Activated CD8-positive, alpha-beta memory T cell treated with anti-CD3 and anti-CD28 coated beads, Interleukin-2, amount 50 U/mL, for 1 hour (primary cell): Measurements from ENCODE around the gene ELF4.
A peak's percentile ranks its signal among the peaks of the same experiment; 100 is the strongest.

ENCODE experiments used
- DNase-seq: peaks from one replicate; pipeline ENCODE4 v3.0.0-alpha.2; 2020; ENCODE audit errors: extremely low read depth

ELF4 gene

DNA sequence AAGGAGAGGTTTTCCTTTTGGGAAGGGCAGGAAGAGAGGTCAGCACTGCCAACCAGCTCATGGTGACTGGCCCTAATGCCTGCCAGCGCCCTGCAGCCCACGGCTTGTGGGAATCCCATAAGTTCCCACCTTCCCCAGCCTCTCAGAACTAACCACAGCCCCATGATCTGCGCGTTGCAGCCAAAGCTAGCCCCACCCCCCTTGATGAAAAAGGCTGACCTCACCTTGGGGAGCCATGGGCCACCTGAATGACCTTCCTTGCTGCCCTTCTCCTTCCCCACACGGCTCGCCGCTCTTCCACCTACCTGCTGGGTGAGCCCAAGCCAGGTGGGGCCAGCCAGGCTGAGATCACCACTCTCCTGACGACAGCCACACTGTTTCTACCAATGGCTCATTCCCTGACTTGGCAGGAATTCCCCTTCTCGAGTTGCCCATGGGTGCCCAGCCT lies 3.9 kb upstream of the ELF4 start:
- DNase-seq = no peak

DNA sequence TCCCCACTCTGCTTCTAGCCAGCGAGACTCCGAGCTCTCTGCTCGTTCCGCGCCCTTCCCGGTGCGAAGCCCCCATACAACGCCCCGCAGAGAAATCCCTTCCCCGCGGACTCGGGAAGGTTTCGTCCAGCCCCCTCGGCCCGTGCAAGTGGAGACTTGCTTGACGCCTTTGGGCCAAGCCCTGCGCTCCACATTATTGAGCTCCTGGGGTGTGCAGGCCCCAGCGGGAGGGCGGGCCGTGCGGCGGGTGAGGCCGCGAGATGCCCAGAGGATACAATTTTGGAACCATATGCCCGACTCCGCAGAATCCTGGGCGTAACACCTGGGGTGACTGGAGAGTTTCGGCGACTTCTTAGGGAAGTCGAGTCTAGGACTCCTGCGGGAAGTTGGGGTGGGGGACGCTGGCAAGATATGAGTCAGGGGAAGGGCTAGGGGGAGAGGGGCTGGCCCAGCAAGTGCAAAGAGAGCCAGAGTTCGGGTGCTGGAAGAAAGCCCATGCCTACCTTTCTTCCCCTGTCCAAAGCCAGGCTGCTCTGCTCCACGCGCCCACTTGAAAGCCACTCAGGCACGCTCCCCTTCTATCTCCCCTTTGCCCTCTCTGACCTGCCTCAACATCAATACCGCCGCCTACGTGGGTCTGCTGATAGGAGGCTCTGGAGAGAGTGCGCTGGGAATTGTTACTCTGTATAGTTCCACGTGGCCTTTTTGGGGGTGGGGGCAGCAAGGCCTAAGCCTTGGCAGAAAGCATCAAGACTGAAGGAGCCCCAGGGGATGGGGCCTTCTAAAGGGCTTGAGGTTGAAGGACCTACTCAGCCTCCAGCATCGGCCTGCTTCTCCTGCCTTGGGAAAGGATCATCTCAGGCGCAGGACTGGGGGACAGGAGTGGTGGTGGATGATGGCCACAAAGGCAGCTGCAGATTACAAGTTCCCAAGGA lies 1.2 kb upstream of the ELF4 start:
- no peak for DNase-seq

DNA sequence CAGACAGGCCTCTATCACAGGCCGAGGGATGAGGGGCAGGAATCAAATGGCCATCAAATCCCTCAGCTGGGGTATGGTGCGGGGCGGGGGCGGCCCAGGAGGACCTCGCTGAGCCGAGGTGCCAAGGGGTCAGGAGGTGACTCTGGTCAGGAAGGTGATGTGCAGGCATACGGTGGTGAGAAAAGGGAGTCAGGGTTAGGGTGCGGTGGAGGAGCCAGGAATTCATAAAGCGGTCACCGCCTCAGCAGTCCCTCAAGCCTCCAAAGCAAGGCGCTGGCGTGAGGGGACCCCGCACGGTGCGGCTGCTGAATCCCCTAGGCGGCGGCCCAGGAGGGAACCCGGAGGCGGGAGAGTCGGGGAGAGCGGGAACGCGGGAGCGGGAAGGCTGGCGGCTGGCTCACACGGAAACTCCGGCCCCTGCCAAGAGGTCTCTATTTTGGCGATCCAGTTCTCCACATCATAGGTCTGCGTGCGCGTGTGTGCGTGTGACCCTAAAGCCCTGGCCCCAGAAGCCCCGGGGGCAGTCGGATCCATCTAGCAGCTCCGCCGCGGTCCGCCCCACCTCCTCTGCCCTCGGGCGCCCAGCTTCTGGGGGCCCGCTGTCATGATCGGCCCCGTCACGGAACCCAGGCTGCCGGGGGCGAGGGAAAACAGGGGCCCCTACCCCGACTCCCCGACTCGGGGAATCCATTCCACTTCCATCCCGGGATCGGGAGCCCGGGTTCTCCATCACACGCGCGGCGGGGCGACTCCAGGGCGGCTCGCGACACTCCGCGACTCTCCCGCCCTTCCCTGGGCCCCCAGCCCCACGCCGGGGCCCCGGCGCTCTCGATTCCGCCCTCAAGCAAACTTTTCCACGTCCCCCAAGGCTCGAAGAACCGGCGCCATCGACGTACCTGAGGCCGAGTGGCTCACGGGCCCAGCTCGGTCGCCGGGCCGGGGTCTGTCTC lies 593 bp downstream of the ELF4 start:
- no peak for DNase-seq

DNA sequence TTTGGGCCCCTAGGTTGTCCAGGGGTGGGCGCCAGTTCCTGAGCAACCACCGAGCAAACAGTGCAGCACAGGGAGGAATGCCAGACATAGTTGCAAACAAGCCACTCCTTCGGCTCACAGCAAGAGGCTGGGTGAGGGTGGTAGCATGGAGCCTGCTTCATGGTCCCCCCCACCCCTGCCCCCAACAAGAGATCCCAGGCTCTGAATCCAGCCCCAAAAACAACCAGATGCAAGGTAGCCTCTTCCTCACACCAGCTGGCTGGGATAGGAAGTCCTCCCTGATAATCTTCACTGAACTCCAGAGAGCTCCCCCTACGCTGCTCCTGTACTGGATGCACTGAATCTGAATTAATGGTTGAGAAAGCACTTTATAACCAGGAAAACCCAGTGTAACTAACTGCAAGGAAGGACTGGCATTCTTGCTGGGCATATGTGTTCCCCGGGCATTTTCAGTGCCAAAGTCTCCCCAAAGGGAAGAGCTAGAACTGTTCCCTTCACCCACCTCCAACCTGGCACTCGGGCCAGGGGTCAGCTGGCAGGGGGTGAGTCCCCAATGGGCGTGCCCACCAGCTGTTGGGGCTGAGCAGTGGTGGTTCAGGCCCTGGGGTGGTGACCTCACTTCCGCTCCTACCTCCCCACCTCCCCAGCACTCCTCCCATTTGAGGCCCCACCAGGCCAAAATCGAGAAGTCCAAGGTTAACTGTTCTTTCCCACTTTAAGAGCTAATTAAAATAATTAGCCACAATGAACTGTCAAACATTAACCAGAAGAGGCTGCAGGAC lies 1.5 kb downstream of the ELF4 start:
- DNase-seq = no peak

DNA sequence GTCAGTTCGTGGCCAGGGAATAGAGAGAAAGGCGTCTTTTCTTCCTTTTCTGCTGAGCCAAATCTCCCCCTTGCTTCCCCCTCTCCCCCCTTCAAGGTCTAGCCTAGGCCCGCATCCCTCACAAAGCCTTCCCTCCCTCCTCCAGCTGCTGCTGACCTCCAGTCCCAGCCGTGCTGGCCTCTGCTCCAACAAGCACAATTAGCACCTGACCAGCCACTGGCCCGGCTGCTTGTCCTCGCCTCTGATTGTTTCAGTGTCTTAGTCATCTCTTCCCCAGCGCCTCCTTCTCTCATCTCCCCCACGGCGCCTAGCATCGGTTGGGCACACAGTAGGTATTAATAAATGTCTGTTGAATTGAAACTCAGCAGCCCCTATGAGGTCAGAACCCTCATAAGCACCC lies 4.2 kb downstream of the ELF4 start:
- no peak for DNase-seq

DNA sequence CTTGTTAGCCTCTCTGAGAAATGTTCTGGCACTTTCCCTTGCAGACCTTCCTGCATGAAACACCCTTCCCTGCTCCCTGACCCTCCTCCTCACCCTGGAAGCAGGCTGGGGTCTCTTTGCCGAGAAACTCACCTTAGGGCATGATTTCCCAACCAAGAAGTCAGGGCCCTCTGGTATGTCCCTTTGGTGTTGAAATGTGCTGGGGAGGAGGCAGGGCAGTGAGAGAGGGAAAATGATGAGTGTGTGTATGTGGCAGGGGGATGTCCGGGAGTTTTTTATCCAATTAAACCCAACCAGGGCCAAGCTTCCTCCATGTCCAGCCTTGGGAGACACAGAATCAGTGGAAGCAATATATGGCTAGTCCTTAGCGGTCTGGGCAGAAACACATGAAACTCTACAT lies 5.1 kb downstream of the ELF4 start:
- DNase-seq = no peak

DNA sequence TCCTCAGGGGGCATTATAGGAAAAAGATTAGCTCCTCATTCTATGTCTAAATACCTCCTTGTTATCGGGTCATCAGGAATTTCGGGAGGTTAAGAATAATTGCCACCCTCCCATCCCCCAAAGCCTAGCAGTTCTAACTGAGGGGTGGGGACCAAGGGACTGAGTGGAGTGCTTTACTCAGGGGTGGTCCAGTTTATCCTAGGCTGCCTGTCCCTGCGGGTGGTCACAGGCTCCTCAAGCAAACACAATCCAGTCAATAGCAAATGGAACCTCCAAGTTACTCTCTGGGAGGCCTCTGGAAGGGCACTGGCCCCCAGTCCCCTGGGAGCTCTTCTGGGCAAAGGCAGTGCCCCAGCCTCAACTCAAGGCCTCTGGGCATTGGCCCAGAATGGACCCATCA lies 6.7 kb downstream of the ELF4 start:
- DNase-seq = no peak

DNA sequence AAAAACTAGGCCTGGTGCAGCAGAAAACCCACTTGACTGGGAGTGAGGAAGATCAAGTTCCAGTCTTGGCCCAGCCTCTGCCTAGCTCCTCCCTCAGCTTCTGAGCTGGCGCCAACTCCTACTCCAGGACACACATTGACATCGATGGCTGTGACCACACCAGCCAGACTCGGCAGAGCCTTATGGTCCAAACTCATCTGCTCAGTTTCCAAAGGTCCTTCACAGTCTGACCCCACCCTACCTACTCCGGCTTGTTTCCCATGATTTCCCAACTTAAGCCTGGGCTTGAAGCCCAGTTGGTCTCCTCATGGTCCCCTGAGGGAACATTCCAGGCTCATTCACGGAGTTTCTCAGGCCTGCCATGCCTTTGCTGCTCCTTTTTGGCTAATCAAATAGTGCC lies 10.1 kb downstream of the ELF4 start:
- DNase-seq = no peak

DNA sequence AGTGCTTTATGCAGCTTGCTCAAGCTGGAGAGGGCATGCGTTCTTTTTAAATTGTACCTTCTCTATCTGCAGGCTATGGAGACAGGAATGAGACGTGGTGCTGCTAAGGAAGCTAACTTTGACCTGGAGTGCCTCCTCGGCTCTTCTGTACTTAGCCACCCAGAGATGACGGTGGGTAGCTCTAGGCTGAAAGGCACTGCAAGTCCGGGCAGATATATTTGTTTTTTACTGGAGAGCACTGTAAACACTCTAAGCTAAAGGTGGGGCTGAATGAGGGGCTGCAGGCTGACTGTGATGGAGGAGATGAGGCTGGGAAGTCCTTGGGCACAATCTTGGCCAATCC lies 12.1 kb downstream of the ELF4 start:
- DNase-seq = no peak

DNA sequence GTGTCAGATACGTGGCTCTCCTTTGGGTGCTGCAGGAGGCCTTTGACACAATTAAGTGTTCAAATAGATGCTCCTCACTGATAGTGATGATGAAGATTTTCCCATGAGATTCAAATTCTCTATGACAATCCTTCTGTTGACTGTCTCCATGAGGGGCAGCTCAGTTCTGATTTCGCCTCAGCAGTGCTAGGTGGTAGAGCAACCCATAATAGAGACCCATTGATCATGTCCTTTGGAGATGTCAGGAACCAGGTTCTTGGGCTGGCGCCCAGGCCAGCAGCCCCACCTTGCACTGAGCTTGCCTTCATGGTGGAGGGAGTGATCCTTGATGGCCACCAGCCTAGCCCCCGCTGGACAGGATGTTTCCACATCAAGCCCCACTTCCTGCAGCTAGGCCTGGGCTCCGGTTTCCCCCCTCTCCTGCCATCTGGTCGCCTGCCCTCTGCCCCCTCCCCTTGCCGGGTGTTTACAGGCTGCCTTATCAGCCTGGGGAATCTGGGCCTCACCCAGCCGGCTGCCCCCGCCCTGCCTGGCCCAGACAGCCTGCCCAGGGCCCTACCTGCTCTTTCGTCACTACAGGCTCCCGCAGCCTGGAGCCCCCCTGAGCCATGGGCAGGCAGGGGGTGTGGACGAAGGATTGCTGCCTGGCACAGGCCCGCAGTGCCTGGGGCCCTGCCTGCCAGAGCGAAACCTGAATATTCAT lies 12.6 kb downstream of the ELF4 start:
- no peak for DNase-seq

DNA sequence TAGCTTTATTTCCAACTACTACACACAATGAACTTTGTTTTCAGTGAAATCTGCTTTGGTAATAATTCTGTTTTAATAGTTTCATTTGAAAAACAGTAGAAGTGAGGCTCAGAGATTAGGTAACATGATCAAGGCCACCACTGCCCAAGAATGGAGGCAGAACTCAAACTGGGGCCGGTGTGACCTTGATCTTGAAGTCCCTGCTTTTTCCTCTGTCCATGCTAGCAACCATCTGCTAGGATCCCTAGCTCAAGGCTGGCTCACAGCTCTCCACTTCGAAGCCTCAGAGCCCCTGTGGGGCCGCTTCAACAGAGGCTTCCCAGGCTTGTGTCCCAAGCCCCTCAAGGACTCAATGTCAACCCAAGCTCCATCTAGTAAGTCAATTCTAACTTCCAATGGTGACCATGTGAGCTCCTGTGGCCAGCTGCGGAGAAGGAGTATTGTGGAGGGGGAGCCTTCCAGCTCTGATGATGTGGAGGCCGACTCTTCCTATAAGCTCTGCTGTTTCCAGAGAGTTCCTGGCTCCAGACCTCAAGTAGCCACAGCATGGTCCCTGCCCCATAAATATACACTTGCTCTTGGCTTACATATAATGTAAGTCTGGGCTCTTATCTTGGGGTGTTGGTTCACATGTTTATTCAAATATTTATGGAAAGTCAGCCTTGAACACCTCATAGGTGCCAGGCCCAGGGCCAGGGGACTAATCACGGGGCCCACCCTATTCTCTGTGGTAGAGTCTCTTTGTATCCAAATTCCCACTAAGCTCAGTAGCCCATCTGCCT lies 14.9 kb downstream of the ELF4 start:
- DNase-seq = no peak

DNA sequence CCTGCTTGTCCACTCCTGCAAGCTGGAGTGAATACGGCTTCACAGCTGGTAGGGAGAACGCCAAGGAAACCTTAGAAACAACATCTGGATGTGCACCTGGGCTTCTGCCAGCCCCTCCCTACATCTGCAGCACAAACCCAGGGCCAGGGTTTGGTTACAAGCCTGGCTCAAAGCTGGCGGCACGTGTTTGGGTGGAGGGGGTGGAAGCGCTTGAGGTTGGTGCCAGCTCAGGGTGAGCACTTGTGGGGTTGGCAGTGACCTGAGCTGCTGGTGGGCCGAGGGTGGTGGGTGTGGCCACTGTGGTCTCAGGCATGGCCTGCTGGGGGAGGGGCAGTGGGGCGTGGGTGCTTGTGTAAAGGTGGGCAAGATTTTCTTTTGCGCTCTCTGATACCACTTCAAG lies 15.6 kb downstream of the ELF4 start:
- no peak for DNase-seq

DNA sequence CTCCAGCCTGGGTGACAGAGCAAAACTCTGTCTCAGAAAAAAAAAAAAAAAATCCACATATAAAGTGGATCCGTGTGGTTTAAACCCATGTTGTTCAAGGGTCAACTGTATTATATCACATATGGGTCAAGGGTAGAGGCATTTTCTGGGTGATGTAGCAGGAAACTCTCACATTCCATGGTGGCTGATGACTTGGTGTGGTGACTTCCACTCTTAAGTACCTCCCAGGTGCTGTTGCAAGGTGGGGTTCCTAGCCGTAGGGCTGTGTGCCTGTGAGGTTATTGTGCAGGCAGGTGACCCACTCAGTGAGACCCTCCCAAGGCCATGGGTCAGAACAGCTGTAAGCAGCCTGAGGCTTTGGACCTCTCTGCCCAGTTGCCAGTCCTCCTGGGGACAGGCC lies 17.0 kb downstream of the ELF4 start:
- no peak for DNase-seq

DNA sequence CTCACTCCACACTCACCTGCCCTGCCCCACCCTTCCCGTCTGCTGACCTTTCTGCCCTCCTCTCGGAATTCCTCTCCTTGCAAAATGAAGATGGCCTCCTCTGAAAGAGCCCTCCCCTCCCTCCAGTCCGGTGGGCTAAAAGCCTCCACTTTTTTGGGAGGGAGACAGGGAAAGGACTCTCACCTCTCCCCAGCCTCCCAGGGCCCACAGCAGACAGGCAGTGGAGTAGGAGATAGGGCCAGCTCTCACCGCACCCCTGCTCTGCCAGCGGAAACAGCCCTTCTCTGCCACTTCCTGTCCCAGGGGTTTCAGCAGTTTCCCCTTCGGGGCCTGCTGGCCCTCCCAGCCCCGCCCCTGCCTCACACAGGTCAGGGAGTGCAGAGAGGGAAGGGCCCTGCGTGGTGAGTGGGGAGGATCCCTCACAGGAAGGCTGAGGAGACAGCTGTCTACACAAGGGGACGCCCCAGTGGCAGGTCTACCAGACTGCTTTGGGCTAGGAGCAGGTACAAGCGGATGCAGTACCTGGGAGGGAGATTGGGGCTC lies 18.2 kb downstream of the ELF4 start:
- DNase-seq = peak; percentile 72

DNA sequence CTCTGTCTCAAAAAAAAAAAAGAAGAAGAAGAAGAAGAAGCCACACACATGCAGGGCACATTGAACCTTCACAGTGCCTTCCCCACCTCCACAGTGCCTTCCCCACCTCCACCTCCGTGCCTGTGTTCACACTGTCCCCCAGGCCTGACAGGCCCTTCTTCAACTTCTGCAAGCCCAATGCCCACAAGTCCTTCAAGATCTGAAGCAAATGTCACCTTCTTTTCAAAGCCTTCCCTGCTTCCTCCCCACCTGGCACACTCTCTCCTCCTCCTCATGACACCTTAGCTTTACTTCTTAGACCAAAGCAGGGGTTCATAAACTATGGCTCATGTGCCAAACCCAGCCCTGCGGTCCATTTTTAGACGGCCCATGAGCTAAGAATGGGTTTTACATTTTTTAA lies 19.9 kb downstream of the ELF4 start:
- DNase-seq = no peak

DNA sequence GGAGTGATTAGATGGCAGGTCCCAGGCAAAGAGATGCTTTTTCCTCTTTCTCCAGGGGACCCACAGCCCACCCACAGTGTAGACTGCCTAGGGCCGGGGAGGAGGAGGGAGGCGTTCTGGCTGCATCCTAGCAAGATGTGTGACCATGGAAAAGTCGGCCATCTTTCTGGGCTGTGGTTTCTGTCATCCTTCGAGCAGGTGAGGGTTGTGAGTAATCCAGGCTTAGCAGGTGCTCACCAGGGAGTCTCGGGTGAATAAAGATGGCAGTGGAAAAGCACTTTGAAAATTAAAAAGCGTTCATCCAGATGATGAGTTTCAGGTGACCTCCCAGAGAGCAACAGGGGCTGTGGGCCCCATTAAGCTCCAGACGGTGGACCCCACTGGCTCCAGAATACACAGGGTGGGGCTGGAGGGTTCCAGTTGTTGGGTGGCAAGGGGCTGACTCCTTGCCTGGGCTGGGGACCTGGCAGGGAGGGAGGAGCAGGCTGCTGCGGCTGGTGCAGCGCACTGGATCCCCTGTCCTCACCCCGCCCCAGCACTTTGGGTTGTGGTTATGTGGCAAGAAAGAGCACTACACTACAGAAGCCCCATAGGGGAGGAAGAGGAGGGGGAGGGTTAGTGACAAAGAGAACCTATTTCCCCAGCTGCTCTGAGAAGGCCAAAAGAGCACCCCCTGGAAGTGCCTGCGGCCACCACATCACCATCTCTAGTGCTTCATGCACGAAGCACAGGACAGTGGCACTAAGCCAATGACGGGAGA lies 23.7 kb downstream of the ELF4 start:
- DNase-seq = no peak

DNA sequence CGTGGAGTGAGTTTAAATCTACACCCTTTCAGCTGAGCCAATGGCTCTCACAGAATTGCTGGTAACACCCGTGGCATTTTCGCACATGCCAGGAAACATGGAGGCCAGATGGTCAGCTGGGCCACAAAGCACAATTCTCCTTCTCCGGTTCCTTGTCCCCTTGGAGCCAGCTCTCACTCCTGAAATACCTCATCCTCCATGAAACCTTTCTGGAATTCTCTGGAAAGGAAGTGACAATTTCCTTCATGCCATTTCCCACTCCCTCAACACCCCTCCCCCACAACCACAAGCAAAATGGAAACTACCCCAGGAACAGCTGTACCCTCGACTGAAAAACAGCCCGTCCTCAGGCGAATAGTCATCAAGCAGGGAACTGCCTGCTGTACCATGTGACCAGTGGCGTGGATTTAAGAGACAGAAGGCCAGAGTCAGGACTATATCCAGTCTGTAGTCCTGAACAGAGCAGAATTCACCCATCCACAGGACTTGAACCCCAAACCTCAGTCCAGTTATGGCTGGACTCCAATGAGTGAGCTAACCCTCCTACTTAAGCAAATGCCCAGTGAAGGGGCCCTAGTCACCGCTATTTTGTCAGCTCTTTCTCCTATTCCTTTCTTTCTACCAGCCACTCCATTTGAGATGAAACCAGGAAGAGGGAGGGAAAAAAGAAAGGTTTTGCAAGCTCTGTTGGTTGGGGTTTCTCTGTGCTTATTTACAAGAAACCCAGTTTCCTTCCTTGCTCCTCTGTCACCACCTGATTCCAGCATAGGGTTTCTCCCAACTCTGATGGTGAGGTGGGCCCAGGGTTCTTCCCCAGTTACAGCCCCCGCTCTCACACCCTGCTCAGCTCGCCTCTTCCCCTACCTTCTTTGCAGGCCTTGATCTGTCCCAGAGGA lies 24.5 kb downstream of the ELF4 start:
- DNase-seq = no peak

DNA sequence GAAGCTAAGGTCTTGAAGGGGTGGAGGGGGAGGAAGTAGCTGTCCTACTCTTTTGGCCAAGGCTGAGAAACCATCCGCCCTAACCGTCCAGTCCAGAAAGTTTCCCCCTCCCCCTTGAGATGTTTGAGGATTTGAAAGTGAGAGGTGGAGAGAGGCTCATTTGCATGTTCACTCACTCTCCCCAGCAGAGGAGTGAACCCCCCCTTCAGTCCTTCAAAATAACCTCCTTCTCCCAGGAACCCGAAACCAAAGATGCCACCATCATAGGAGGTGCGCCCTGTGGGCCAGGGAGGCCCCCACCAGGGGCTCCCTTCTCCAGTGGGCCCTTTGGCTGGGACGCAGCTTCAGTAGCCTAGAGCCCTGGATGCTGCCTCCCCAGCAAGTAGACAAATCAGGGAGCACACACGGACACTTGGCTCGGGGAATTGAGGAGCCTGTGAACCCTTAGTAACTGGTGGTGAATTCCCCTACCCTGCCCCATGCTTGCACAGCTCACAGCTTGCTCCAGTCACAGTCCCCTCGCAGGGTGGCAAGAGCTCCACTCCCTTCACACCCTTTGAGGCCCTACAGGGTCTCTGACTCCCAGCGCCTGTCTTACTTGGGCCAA lies 25.6 kb downstream of the ELF4 start:
- DNase-seq = no peak
